Renal pelvis (tissue), 4 donors: ENCODE measurements around the gene FLNB. TPM values are rescaled to one million over a fixed set of nuclear protein-coding genes. Genes with fewer than 3 reads are reported as not detected.

ENCODE experiments used
- DNase-seq: peaks from one replicate; pipeline ENCODE4 v3.0.0-alpha.2; 2013
- polyA plus RNA-seq, 3 donors: library from polyadenylated mRNA; unstranded; fragments of 120-200 nt; gene quantifications; one replicate each; pipeline ENCODE4 v1.2.1, GENCODE V29; 2013; ENCODE audit not compliant: insufficient read length in 3 of 3

The FLNB gene
- polyA plus RNA-seq, 3 donors: 174 to 181 (median 181) TPM

DNA sequence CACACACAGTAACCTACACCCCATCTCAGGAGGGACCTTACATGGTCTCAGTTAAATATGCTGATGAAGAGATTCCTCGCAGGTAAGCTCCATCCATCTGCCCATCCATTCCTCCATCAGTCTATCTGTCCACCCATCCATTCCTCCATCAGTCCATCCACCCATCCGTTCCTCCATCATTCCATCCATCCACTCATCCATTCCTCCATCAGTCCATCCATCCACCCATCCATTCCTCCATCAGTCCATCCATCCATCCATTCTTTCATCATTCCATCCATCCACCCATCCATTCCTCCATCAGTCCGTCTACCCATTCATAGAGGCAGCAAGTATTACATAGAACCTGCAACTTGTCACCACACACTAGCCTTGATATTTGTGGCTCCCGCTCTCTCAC is 124.6 kb downstream of the FLNB start:
- DNase-seq: no peak

DNA sequence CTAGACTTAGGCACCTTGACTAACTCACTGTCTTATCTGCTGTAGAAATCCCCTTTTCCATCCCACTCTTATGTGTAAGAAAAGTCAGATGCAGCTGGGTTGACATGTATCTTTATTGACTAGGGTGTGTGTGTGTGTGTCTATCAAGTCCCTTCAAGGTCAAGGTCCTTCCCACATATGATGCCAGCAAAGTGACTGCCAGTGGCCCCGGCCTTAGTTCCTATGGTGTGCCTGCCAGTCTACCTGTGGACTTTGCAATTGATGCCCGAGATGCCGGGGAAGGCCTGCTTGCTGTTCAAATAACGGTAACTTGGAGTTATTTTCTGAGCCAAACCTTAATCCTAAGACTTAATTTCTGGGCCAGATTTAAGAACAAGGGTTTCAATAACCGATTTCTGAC is 126.2 kb downstream of the FLNB start:
- DNase-seq: no peak

- no peak for DNase-seq
These were observed 127.7 kb downstream of the FLNB start for GRCh38 chr3:58135712-58136543.

DNA sequence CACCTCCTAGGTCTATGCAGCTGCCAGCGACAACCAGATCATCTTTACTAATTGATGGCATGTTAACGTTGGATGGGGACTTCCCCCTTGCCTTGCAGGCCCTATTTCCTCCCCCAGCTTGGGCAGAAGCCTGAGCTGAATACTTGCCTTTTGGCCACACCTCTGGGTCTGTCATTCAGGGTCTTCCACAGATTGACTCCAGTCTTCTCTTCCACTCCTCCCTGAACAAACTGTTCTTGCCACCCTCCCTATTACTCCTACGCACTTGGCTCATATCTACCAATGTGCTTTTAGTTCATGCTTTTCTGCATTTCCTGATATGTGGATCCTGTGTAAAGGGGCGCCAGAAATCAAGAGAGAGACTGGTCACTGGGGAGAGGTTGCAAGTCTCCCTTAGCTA is 129.1 kb downstream of the FLNB start:
- no peak for DNase-seq

DNA sequence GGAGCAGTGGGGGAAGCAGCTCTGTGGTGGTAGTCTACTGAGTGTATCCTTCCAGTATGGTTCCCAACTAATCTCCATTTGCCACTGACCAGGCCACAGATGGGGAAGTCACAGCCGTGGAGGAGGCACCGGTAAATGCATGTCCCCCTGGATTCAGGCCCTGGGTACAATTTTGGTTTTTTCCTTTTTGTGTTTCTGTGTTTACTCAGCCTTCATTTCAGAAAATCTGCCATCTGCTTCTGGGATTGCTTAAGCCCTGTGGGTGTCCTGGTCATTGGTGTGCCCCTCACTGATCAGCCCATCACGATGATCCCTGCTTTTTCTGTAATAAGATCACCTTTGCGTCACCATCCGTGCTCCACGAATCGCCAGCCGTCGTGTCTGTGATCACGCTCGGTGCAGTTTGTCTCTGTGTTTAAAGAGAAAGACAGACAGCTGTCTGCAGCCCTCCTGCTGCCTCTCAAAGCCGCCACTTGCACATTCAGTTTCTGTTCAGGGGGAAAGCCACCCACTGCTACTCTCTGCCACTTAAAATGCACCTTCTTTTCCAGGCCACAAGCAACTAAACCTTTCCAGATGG is 133.6 kb downstream of the FLNB start:
- DNase-seq: no peak

- DNase-seq: no peak
These were observed 135.3 kb downstream of the FLNB start for GRCh38 chr3:58143417-58144055.

- DNase-seq: no peak
These were observed 136.5 kb downstream of the FLNB start for GRCh38 chr3:58144478-58145325.

GRCh38 chr3:58148049-58148448 is 139.8 kb downstream of the FLNB start:
- no peak for DNase-seq

- DNase-seq: no peak
These were observed 142.0 kb downstream of the FLNB start for GRCh38 chr3:58150130-58150809.

GRCh38 chr3:58150810-58151199 is 142.6 kb downstream of the FLNB start:
- DNase-seq: no peak

GRCh38 chr3:58151637-58152036 is 143.4 kb downstream of the FLNB start:
- no peak for DNase-seq

- no peak for DNase-seq
These were observed 144.2 kb downstream of the FLNB start for GRCh38 chr3:58152225-58153015.

GRCh38 chr3:58153371-58153770 is 145.1 kb downstream of the FLNB start:
- no peak for DNase-seq

- no peak for DNase-seq
These were observed 146.6 kb downstream of the FLNB start for GRCh38 chr3:58154626-58155449.

DNA sequence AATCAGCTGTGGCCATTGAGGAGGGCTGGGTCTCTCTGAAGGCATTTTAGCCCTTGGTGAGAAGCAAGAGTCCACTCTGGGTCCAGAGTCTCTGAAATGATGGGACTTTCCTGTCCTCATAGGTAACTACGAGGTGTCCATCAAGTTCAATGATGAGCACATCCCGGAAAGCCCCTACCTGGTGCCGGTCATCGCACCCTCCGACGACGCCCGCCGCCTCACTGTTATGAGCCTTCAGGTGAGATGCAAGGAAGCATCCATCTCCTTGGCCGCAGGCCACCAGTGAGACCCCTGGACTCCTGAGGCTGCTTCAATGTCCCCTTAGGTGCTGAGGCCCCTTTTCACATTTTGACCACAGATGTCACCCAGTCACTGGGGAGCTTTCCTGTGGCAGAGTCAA is 147.6 kb downstream of the FLNB start:
- DNase-seq: no peak

- DNase-seq: no peak
These were observed 149.5 kb downstream of the FLNB start for GRCh38 chr3:58157700-58158099.

GRCh38 chr3:58158442-58159153 is 150.4 kb downstream of the FLNB start:
- no peak for DNase-seq

- no peak for DNase-seq
These were observed 152.2 kb downstream of the FLNB start for GRCh38 chr3:58160399-58160798.
